Bronchial epithelial cell (primary cell): ENCODE results near the gene CCDC88B. TPM values are rescaled to one million over a fixed set of nuclear protein-coding genes. Genes with fewer than 3 reads are reported as not detected.

Experiments used
- DNase-seq: peaks from one replicate; pipeline ENCODE4 v3.0.0-alpha.2; 2010; ENCODE audit warnings: low read depth
- FAIRE-seq: peaks from 2 replicates; lab custom pipeline; 2011; peaks lifted over from hg19 to GRCh38; lab: Jason Lieb, UNC
- H3K27me3 ChIP-seq: 2 replicates; pipeline ENCODE4 v1.5.1; 2011; ENCODE audit warnings: low read length; ENCODE audit not compliant: control insufficient read depth, insufficient read depth
- H3K36me3 ChIP-seq: 2 replicates; pipeline ENCODE4 v1.5.1; 2011; ENCODE audit warnings: low read length; ENCODE audit not compliant: control insufficient read depth, insufficient read depth
- H3K4me3 ChIP-seq: 2 replicates; pipeline ENCODE4 v1.5.1; 2011; ENCODE audit warnings: mild to moderate bottlenecking, low read depth, low read length, control low read depth
- total RNA-seq: library from RNA; depleted of rRNA; stranded (reverse); fragments of >200 nt; gene quantifications from 2 replicates; pipeline ENCODE4 v1.2.1, GENCODE V29; 2014
- TF ChIP-seq, protein P1 (sequence below): IDR thresholded peaks from 2 replicates; pipeline ENCODE4 v1.5.1; 2011; ENCODE audit warnings: mild to moderate bottlenecking, moderate library complexity, low read length, control low read depth, inconsistent platforms; ENCODE audit not compliant: insufficient read depth, severe bottlenecking

CCDC88B gene
- total RNA-seq, 1 donor from 2014 or later: 2.9 TPM

DNA sequence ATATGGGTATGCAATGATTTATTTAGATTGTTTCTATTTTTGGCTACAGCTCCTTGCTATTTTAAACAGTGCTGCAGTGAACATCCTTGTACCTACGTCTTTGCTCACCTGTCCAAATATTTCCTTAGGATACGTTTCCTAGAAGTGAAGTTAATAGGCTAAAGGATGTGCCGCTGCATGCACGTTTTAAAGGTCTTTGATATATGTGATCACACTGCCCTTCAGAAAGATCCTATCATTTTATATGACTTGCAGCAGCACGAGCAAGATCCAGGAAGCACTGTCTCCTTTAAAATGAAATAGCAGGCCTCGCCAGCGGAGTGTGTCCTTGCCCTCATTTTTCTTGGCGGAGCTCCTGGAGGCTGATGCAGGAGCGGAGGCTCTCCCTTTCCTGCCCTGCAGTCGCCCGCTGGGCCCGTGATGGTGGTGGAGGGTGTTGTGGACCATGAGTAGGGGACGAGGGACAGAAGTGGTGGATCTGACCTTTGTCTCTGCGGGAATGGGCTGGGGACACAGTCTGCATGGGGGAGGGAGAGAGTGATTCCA is 38.4 kb downstream of the CCDC88B start:
- FAIRE-seq (no peak), DNase-seq (no peak)
- Histone ChIP-seq H3K27me3 (peaks cover 2% of the 10 kb centered on the region), H3K36me3 (no peaks in the 10 kb centered on the region), H3K4me3 (no peak overlapping the region)
- TF ChIP-seq, protein P1, sequence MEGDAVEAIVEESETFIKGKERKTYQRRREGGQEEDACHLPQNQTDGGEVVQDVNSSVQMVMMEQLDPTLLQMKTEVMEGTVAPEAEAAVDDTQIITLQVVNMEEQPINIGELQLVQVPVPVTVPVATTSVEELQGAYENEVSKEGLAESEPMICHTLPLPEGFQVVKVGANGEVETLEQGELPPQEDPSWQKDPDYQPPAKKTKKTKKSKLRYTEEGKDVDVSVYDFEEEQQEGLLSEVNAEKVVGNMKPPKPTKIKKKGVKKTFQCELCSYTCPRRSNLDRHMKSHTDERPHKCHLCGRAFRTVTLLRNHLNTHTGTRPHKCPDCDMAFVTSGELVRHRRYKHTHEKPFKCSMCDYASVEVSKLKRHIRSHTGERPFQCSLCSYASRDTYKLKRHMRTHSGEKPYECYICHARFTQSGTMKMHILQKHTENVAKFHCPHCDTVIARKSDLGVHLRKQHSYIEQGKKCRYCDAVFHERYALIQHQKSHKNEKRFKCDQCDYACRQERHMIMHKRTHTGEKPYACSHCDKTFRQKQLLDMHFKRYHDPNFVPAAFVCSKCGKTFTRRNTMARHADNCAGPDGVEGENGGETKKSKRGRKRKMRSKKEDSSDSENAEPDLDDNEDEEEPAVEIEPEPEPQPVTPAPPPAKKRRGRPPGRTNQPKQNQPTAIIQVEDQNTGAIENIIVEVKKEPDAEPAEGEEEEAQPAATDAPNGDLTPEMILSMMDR: no peak

DNA sequence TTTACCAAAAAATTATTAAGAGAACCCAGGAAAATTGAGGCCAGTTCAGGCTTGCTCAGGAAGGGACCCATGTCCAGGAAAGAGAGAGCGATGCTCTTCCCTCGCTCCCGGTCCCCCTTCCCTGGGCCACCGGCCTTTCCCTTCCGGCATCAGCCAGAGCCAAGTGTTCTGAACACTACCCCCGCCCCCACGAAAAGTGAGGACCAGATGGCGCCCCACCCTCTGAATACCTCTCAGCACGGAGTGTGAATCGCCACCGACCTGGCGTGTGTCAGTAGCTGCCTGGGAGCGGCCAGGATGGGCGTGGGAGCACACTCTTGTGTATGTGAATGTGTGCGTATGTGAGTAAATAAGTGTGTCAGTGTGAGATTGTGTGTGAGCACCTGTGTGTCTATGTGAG is 39.2 kb downstream of the CCDC88B start:
- Histone ChIP-seq H3K4me3 (no peak overlapping the region), H3K36me3 (no peaks in the 10 kb centered on the region), H3K27me3 (peaks cover 4% of the 10 kb centered on the region)
- TF ChIP-seq, protein P1: no peak
- no peak for FAIRE-seq
- DNase-seq: no peak

DNA sequence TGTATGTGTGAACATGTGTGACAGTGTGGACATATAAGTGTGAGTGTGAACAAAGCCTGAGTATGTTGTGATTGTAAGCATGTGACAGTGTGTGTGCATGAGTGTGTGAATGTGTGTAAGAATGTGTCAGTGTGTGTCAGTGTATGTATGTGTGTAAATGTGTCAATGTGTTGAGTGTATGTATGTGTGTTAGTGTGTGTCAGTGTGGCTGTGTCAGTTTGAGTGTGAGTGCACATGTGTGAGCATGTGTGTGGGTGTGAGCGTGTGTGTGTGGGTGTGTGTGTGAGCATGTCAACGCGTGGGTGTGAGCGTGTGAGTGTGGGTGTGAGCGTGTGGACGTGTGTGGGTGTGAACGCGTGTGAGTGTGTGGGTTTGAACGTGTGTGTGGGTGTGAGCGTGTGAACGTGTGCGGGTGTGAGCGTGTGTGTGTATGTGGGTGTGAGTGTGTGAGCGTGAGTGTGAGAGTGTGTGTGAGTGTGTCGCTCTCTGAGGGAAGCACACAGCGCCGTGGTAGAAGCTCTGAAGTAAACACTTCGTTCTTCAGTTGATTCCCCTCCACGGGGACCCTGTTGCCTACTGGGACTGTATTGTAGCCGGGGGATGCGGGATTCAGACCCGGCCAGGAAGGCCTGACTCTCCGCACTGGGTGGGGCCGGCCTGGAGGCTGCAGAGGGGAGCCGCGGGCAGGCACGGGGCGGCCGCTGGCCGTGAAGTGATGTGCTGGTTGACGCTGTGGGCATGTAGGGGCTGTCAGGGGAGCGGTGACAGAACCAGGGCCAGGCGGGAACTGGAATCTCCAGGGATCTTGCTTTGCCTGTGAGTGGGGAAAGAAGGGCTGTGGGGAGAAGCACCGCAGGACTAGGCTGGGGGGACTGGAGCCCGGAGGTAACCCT is 40.1 kb downstream of the CCDC88B start:
- Histone ChIP-seq H3K27me3 (peaks cover 4% of the 10 kb centered on the region), H3K4me3 (no peak overlapping the region), H3K36me3 (no peaks in the 10 kb centered on the region)
- FAIRE-seq: peak; percentile 98
- TF ChIP-seq, protein P1: no peak
- no peak for DNase-seq

DNA sequence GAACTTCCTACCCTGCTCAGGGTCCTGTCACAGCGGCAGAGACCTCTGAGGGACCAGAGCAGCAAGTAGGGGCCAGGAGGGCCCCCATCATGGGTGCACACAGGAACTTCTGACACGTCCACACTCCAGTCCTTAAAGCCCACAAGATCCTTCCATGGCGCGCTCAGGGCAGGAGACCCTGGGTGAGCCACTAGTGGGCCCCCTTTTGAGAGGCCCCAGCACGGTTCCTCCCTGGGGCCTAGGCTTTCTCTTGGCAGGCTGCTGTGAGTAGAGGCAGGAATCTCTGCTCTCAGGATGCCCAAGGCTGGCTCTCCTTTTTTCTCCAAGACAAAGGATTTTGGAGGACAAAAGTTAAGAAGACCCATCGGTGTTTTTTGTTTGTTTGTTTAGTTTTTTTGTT is 41.3 kb downstream of the CCDC88B start:
- TF ChIP-seq, protein P1: no peak
- DNase-seq (no peak), FAIRE-seq (no peak)
- Histone ChIP-seq H3K4me3 (no peak overlapping the region), H3K27me3 (peaks cover 7% of the 10 kb centered on the region), H3K36me3 (no peaks in the 10 kb centered on the region)

GRCh38 chr11:64382047-64382446 is 42.0 kb downstream of the CCDC88B start:
- DNase-seq (no peak), FAIRE-seq (no peak)
- Histone ChIP-seq H3K27me3 (peaks cover 7% of the 10 kb centered on the region), H3K36me3 (no peaks in the 10 kb centered on the region), H3K4me3 (no peak overlapping the region)
- TF ChIP-seq, protein P1: no peak
